ENCODE results near the gene PFDN4.

Gene PFDN4

GRCh38 chr20:54184904-54185626 is 22.8 kb upstream of the PFDN4 start:
- H3K4me3 ChIP-seq (ENCODE audit: low read length): no peak overlapping the region
- no peak for TF ChIP-seq CTCF (conservative IDR thresholded peaks at IDR 0.05; ENCODE audit: low read length)
- no peak for DNase-seq (ENCODE audit: low read depth)

GRCh38 chr20:54188132-54188849 is 19.6 kb upstream of the PFDN4 start:
- no peak overlapping the region for H3K4me3 ChIP-seq (ENCODE audit: low read length)
- no peak for TF ChIP-seq CTCF (conservative IDR thresholded peaks at IDR 0.05; ENCODE audit: low read length)
- DNase-seq (ENCODE audit: low read depth): peak; percentile 65

GRCh38 chr20:54189630-54190029 is 18.3 kb upstream of the PFDN4 start:
- DNase-seq (ENCODE audit: low read depth): no peak
- TF ChIP-seq CTCF (conservative IDR thresholded peaks at IDR 0.05; ENCODE audit: low read length): no peak
- no peak overlapping the region for H3K4me3 ChIP-seq (ENCODE audit: low read length)

GRCh38 chr20:54190217-54190616 is 17.7 kb upstream of the PFDN4 start:
- no peak overlapping the region for H3K4me3 ChIP-seq (ENCODE audit: low read length)
- TF ChIP-seq CTCF (conservative IDR thresholded peaks at IDR 0.05; ENCODE audit: low read length): no peak
- peak; percentile 39 for DNase-seq (ENCODE audit: low read depth)

- DNase-seq (ENCODE audit: low read depth): no peak
- TF ChIP-seq CTCF (conservative IDR thresholded peaks at IDR 0.05; ENCODE audit: low read length): no peak
- H3K4me3 ChIP-seq (ENCODE audit: low read length): no peak overlapping the region
Measured at GRCh38 chr20:54193817-54194216, 14.1 kb upstream of the PFDN4 start.

- H3K4me3 ChIP-seq (ENCODE audit: low read length): no peak overlapping the region
- TF ChIP-seq CTCF (conservative IDR thresholded peaks at IDR 0.05; ENCODE audit: low read length): peak; percentile 36
- peak; percentile 66 for DNase-seq (ENCODE audit: low read depth)
Measured at GRCh38 chr20:54194724-54195438, 13.0 kb upstream of the PFDN4 start.

Measured in AG10803 (cell line).